Measurements from ENCODE around the gene RNASE9.
"Not testable (repeated sequence)": the region's sequence is repeated elsewhere in the genome, so short reads cannot be mapped to it uniquely, and the experiment has no call there.

RNASE9 gene

GRCh38 chr14:20515846-20516245, 45.0 kb downstream of the RNASE9 start:
- no peak for DNase-seq

- DNase-seq = no peak
These were observed 48.5 kb downstream of the RNASE9 start for GRCh38 chr14:20512177-20512905.

- no peak for DNase-seq
These were observed 52.5 kb downstream of the RNASE9 start for GRCh38 chr14:20508367-20508766.

- not testable (repeated sequence) for DNase-seq
These were observed 53.3 kb downstream of the RNASE9 start for GRCh38 chr14:20507537-20507936.

- not testable (repeated sequence) for DNase-seq
These were observed 54.1 kb downstream of the RNASE9 start for GRCh38 chr14:20506752-20507151.

- not testable (repeated sequence) for DNase-seq
These were observed 54.6 kb downstream of the RNASE9 start for GRCh38 chr14:20506276-20506675.

Data from eye (tissue), 1 donor.